OCI-LY7 (cell line): ENCODE data around the gene KRTAP3-3.

Experiments used
- CTCF ChIP-seq: fragments of 200-600 bp; sonication (generic); conservative IDR thresholded peaks from 2 replicates; pipeline ENCODE4 v1.5.1; 2014; ENCODE audit warnings: mild to moderate bottlenecking, antibody characterized with exemption, low read length, moderate library complexity, mixed read lengths
- EZH2phosphoT487 ChIP-seq: fragments of 200-600 bp; sonication (generic); IDR thresholded peaks from 2 replicates; pipeline ENCODE4 v1.6.1; 2018; ENCODE audit warnings: low read depth, borderline replicate concordance, mild to moderate bottlenecking, mixed run types, antibody characterized with exemption, low read length, moderate library complexity, mixed read lengths

DNA sequence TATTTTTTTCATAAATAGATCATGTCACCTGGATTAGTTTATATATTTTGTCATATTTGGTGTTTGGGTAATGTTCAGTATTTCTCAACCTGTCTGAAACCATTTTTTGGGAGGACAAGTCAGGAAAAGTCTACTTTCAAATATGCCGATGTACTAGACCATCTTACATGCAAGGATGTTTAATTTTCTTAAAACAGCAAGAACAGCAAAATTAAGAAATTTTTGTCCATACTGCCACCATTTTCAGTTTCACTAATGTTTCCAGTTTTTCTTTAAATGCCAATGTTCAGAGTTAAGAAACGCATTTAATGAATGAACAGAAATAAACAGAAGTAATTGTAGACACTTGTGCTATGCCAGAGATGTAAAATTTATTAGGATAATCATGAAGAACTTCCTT is 880 bp downstream of the KRTAP3-3 start:
- no peak for TF ChIP-seq CTCF
- no peak for TF ChIP-seq EZH2phosphoT487
